Loucy (cell line): ENCODE measurements around the gene KANSL1.

Source experiments
- EZH2phosphoT487 ChIP-seq: fragments of 200-600 bp; IDR thresholded peaks from 2 replicates; pipeline ENCODE4 v1.6.1; 2018; ENCODE audit warnings: antibody characterized with exemption, mild to moderate bottlenecking, moderate library complexity, borderline replicate concordance
- TF ChIP-seq, protein P1 (sequence below): fragments of 200-600 bp; sonication (generic); conservative IDR thresholded peaks from 2 replicates; pipeline ENCODE4 v1.5.1; 2014; ENCODE audit warnings: mild to moderate bottlenecking, antibody characterized with exemption, low read length

DNA sequence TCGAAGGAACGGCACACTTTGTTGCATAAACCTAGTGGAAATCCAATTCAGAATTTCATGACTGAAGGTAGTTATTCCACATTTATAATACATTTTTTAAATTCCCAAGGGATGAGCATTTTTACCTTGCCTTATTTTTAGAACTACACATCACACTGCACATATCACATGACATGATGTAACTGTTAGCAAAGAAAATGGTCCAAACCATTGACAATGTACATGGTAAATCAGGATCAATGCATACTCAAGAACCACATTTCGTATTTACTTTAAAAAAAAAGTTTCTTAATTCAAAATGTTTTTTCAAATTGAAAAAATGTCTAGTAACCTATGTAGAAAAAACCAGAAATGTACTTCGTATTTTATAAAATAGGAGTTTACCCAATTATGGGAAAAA is 2.5 kb downstream of the KANSL1 start:
- TF ChIP-seq, protein P1, sequence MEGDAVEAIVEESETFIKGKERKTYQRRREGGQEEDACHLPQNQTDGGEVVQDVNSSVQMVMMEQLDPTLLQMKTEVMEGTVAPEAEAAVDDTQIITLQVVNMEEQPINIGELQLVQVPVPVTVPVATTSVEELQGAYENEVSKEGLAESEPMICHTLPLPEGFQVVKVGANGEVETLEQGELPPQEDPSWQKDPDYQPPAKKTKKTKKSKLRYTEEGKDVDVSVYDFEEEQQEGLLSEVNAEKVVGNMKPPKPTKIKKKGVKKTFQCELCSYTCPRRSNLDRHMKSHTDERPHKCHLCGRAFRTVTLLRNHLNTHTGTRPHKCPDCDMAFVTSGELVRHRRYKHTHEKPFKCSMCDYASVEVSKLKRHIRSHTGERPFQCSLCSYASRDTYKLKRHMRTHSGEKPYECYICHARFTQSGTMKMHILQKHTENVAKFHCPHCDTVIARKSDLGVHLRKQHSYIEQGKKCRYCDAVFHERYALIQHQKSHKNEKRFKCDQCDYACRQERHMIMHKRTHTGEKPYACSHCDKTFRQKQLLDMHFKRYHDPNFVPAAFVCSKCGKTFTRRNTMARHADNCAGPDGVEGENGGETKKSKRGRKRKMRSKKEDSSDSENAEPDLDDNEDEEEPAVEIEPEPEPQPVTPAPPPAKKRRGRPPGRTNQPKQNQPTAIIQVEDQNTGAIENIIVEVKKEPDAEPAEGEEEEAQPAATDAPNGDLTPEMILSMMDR: no peak
- TF ChIP-seq EZH2phosphoT487: no peak
